Stimulated activated CD8-positive, alpha-beta memory T cell treated with anti-CD3 and anti-CD28 coated beads, Interleukin-7, amount 100 ng/mL, for 4 hours (primary cell): ENCODE results near the gene CC2D2B.
"Not testable (repeated sequence)": the region's sequence is repeated elsewhere in the genome, so short reads cannot be mapped to it uniquely, and the experiment has no call there.

ENCODE experiments used
- DNase-seq, 2 donors: peaks; one replicate each; pipeline ENCODE4 v3.0.0-alpha.2; 2020; ENCODE audit warnings: low read depth in 2 of 2

Gene CC2D2B

GRCh38 chr10:96017191-96017687 is 109.5 kb downstream of the CC2D2B start:
- DNase-seq, result peak in 1 of 2 donors; percentile 4

- DNase-seq, result no peak
These were observed 113.6 kb downstream of the CC2D2B start for GRCh38 chr10:96021332-96021731.

GRCh38 chr10:96022739-96023138 is 115.0 kb downstream of the CC2D2B start:
- no peak for DNase-seq

DNA sequence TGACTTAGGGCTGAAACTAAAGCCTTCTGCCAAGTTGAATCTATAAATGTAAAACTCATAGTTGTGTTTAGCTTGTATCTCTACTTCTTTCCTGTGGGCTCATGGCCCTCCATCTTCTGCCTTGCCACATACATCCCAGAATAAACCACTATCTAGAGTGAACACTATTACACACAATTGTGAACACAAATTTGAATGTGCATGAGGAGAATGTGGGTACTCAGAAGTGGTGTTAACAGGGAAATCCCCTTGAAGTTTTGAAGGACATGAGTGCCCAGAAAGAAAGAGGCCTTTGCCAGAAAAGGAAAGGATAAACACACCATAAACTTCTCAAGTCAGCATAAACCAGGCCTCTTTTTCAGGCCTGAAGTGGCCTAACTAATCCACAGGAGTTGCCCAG is 115.4 kb downstream of the CC2D2B start:
- DNase-seq, result no peak

GRCh38 chr10:96025566-96025965 is 117.8 kb downstream of the CC2D2B start:
- no peak for DNase-seq

DNA sequence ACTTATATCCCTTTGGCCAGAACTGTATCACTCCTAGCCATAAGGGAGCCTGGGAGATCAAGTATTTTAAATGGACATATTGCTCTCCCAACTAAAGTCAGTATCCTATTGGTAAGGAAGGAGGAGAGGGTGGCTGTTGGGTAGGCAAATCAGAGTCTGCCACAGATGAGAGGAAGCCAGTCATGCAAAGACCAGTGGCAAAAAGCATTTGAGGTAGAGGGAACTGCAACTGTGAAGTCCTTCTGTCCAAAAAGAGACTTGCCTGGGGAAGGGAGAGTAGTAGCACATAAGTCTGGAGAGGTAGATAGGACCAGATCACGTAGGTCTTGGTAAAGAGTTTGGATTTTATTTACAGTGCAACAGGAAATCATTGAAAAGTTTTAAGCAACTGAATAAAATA is 126.8 kb downstream of the CC2D2B start:
- DNase-seq, result no peak

GRCh38 chr10:96038476-96039387 is 131.0 kb downstream of the CC2D2B start:
- no peak for DNase-seq

DNA sequence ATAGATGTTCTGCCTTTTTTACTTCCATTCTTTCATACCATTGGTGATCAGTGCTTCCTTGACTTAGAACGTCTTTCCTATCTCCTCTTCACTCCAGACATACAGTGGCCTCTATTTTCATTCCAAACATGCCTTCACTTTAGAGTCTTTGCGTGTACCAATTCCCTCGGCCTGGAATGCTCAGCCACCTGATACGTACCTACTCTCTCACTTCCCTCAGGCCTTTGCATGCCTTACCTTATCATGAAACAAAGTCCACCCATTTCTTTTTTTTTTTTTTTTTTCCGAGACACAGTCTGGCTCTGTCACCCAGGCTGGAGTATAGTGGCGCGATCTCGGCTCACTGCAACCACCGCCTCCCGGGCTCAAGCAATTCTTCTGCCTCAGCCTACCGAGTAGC is 133.4 kb downstream of the CC2D2B start:
- DNase-seq, result no peak

- DNase-seq, result peak; percentile 50 to 81
These were observed 135.5 kb downstream of the CC2D2B start, which contains the start of gene CCNJ for GRCh38 chr10:96043033-96043892. Gene CCNJ (plus strand): TSS chr10:96043583. CDS start chr10:96044394, 811 bp downstream.

DNA sequence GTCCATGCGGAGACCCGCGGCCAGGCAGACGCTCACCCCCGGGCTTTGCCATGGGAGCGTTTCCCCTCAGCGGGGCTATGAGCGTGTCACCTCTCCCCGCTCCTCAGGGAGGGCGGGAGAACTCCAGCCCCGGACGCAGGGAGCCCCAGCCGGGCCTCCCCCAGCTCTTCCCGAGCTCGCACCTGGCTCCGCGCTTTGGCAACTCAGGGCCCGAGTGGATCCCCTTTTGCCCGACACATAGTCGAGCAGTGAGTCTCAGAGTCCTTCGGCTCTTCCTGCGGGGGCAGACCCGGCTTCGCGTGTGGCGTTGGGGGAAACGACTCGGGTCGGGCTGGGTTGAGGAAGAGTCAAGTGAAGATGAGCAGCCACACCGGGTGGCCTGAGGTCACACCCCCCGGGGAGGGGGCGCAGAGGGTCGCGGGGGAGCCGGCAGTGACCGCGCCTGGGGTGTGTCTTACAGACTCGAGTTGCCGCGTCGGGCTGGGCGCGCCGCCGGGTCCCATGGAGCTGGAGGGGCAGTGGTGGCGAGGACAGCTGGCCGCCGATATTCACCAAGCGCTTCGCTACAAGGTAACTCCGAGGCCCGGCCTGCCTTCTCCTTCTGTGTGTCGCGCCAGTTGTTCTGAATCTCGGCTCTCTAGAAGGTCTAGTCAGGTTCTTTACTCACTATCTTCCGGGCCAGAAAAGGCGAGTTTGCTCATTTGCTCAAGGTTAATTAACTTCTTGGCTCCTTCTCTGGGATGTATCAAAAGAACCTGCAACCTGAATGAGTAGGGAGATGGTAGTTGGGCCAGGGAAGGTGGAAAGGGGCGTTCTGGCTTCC is 136.3 kb downstream of the CC2D2B start:
- DNase-seq, result peak; percentile 27 to 44

- no peak for DNase-seq
These were observed 137.0 kb downstream of the CC2D2B start for GRCh38 chr10:96044736-96045135.

GRCh38 chr10:96046546-96046945 is 138.8 kb downstream of the CC2D2B start:
- no peak for DNase-seq

DNA sequence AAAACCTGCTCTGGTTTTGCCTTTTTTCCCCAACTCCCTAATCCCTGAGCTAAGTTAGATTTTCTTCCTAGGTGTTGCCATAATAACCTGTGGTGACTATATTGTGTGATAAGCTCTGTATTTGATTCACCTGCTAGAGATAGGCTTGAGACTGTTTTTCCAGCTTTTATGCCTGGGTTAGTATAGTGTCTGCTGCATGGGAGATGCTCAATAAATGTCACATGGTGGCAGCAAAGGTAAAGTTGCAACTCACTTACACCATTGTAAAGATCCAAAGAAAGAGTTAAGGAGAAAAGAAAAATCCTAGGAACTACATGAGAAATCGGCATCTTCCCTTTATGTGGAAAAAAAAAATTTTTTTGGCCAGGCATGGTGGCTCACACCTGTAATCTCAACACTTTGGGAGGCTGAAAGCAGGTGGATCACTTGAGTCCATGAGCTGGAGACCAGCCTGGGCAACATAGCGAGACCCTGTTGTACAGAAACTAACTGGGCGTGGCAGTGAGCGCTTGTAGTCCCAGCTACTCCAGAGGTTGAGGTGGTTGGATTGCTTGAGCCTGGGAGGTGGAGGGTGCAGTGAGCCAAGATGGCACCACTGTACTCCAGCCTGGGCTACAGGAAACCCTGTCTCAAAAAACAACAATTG is 139.4 kb downstream of the CC2D2B start:
- DNase-seq, result no peak

GRCh38 chr10:96047925-96048324 is 140.2 kb downstream of the CC2D2B start:
- not testable (repeated sequence) for DNase-seq

GRCh38 chr10:96049340-96049739 is 141.6 kb downstream of the CC2D2B start:
- no peak for DNase-seq

DNA sequence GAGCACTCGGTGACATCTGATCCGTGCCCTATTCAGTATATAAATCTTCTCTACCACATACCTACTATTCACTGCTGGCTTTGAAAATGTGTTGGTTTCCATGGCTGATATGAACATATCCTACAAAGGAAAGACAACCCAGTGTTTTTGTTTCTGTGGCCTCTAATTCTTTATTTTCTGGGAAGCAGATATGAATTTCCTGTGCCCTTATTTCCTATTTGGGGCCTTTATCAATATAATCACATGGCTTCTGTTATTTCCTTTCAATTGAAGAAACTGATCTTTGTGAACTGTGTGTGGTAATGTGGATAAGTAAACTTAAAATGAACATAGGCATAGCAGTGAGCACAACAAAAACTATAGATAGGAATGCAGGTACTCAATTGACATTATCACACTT is 146.2 kb downstream of the CC2D2B start:
- no peak for DNase-seq

DNA sequence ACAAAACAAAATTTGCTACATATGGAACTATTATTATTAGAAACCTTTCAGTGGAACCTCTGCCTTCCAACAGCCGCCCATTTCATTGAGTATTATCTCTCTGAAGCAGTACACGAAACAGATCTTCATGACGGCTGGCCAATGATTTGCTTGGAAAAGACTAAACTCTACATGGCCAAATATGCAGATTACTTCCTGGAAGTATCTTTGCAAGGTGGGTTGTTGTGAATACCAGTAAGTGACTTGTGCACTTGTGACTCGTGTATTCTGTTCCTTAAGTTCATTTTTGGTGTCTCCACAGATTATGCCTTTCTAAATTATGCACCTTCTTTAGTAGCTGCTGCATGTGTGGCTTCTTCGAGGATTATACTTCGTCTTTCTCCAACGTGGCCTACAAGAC is 149.0 kb downstream of the CC2D2B start:
- no peak for DNase-seq

DNA sequence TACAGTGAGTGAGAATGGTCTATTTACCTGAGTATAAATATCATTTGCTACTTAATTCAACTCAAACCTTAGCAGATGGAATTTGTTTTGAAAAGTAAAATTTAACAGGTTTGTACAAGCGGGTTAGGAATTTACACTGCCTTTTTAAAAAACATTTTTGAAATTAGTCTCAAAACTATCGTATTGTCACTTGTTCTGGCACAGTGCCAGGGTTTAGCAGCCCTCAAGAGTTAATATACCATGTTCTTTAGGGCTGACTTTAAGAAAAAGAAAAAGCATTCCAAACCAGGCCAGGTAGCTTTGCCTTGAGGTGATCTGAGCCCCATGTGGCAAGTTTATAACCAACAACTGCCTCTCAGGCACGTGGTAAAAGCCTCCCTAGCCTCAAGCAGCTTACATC is 153.5 kb downstream of the CC2D2B start:
- no peak for DNase-seq

- no peak for DNase-seq
These were observed 164.9 kb downstream of the CC2D2B start for GRCh38 chr10:96072674-96073073.

DNA sequence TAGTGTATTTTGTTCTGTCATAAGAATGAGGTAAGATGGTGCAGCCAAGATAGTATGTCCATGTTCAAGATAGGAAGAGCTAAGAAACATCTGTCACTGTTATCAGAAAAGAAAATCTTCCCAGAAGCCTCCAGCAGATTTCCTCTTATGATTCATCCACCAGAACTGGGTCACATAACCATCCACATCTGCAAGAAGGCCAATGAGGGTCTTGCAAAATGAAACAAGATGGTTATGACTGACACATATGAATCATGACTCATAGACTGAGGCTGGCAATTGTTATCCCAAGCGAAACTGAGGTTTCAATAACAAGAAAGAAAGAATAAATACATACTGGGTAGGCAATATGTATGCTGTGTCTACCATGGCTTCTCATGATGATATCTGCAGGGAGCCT is 165.9 kb downstream of the CC2D2B start:
- DNase-seq, result no peak

DNA sequence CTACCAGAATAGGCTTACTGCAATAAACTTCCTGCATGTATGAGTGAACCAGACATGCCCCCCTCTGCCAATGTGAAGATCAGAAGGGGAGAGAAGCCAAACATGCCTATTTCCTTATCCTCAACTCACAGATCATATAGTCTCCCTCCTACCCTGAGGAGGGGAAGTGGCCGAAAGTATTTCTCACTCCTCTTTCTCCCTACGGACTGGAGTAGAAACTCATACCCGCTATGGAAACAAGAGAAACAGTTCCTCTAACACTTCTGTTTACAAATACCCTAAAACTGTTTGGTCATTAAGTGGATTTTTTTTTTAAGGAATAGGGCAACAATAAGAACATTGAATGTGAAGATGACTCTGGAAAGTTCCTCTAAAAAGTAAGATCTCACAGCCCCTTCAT is 167.0 kb downstream of the CC2D2B start:
- no peak for DNase-seq
